Body of pancreas (tissue), 4 donors: ENCODE measurements around the gene MICAL2. TPM values are rescaled to one million over a fixed set of nuclear protein-coding genes. Genes with fewer than 3 reads are reported as not detected.

ENCODE experiments used
- ATAC-seq: fragments of 150-250 bp; one replicate; pipeline ENCODE4 v1.9.1; 2016
- DNase-seq, 4 donors: peaks; one replicate each; pipeline ENCODE4 v3.0.0-alpha.2; 2019
- H3K27ac ChIP-seq, 4 donors: fragments of 200-600 bp; sonication (generic); 1 replicate in 3 of 4; 2 replicates in 1 of 4; pipeline versions ENCODE4 v1.5.1 to v1.6.1; 2016 to 2019; ENCODE audit warnings: mild to moderate bottlenecking in 1 of 4, mixed read lengths in 1 of 4, moderate library complexity in 1 of 4
- H3K27me3 ChIP-seq, 2 donors: fragments of 200-600 bp; sonication (generic); one replicate each; pipeline ENCODE4 v1.6.0; 2016; ENCODE audit warnings: mild to moderate bottlenecking in 1 of 2
- H3K36me3 ChIP-seq, 2 donors: fragments of 200-600 bp; sonication (generic); replicated peaks in 1 of 2; 2 replicates each; pipeline ENCODE4 v1.5.1; 2016; ENCODE audit warnings: low read depth in 2 of 2; ENCODE audit not compliant: insufficient read depth in 1 of 2
- H3K4me1 ChIP-seq: fragments of 200-600 bp; sonication (generic); one replicate; pipeline ENCODE4 v1.6.0; 2016
- H3K4me3 ChIP-seq, 2 donors: fragments of 200-600 bp; sonication (generic); 1 replicate in 1 of 2; 2 replicates in 1 of 2; pipeline ENCODE4 v1.5.1; 2016 to 2019
- H3K9me3 ChIP-seq, 3 donors: fragments of 200-600 bp; sonication (generic); 1 replicate in 2 of 3; 2 replicates in 1 of 3; pipeline ENCODE4 v1.5.1; 2016
- CTCF ChIP-seq, 7 experiments: fragments of 450-650 bp in 4 of 7; fragments of 200-600 bp in 3 of 7; sonication (generic) in 3 of 7; IDR thresholded peaks; one replicate each; pipeline ENCODE4 v1.5.1; 2016 to 2019; ENCODE audit warnings: antibody characterized with exemption in 7 of 7
- POLR2A ChIP-seq, 3 donors: fragments of 450-650 bp; IDR thresholded peaks; one replicate each; pipeline ENCODE4 v1.6.1; 2016; ENCODE audit warnings: antibody characterized with exemption in 3 of 3, mild to moderate bottlenecking in 2 of 3
- WGBS, 2 donors: methylation state at CpG; one replicate each; pipeline ENCODE4 v1.1.5; 2017; 5-methylcytosine and 5-hydroxymethylcytosine counted together
- intact Hi-C: fragments of 100-400 bp; cut with DNase I; formaldehyde crosslinking; loops from one replicate; pipeline ENCODE4 v1.15.1; 2023
- total RNA-seq, 2 donors: library from RNA; depleted of rRNA; stranded (reverse); fragments of >200 nt; gene quantifications; one replicate each; pipeline ENCODE4 v1.1.0, GENCODE V29; 2016

Gene MICAL2
- total RNA-seq, 2 donors from 2014 or later: 16.6 to 24.4 TPM

- peaks cover 8% of the 10 kb centered on the region for H3K4me1 ChIP-seq
- no peak overlapping the region for H3K4me3 ChIP-seq
- intact Hi-C loops: loop anchor here (10.0 kb wide), 1 partner anchor 107 kb away; no protein-coding TSS in a partner anchor
- no peaks in the 10 kb centered on the region for H3K27me3 ChIP-seq
- no peak overlapping the region for H3K27ac ChIP-seq
- H3K9me3 ChIP-seq: no peaks in the 10 kb centered on the region
- no peak for DNase-seq
- WGBS, 2 donors: 77 to 89% methylated on average over 1 of the region's 1 CpG
- H3K36me3 ChIP-seq: no peaks in the 10 kb centered on the region
- no peak for ATAC-seq
- TF ChIP-seq CTCF (IDR thresholded peaks at IDR 0.05) (no peak), POLR2A (IDR thresholded peaks at IDR 0.05) (no peak)
These were observed 121.8 kb downstream of the MICAL2 start for GRCh38 chr11:12232160-12232559.

- WGBS, 2 donors: 60% methylated on average over 4 of the region's 4 CpGs
- H3K9me3 ChIP-seq: no peaks in the 10 kb centered on the region
- H3K27ac ChIP-seq: no peak overlapping the region
- intact Hi-C loops: loop anchor here (10.0 kb wide), 1 partner anchor 108 kb away; no protein-coding TSS in a partner anchor
- TF ChIP-seq POLR2A (IDR thresholded peaks at IDR 0.05): no peak
- no peak for TF ChIP-seq CTCF (IDR thresholded peaks at IDR 0.05)
- no peaks in the 10 kb centered on the region for H3K27me3 ChIP-seq
- DNase-seq: no peak
- peaks cover 8% of the 10 kb centered on the region for H3K4me1 ChIP-seq
- H3K4me3 ChIP-seq: no peak overlapping the region
- no peak for ATAC-seq
- no peaks in the 10 kb centered on the region for H3K36me3 ChIP-seq
These were observed 122.6 kb downstream of the MICAL2 start for GRCh38 chr11:12232817-12233601.

GRCh38 chr11:12233602-12233925, 123.2 kb downstream of the MICAL2 start:
- DNase-seq (no peak), ATAC-seq (no peak)
- 55 to 72% methylated on average over 1 of the region's 1 CpG for WGBS, 2 donors
- Histone ChIP-seq H3K9me3 (no peaks in the 10 kb centered on the region), H3K4me3 (no peak overlapping the region), H3K4me1 (peaks cover 8% of the 10 kb centered on the region), H3K27ac (no peak overlapping the region), H3K36me3 (no peaks in the 10 kb centered on the region), H3K27me3 (no peaks in the 10 kb centered on the region)
- intact Hi-C loops: loop anchor here (10.0 kb wide), 1 partner anchor 109 kb away; no protein-coding TSS in a partner anchor
- TF ChIP-seq POLR2A (IDR thresholded peaks at IDR 0.05) (no peak), CTCF (IDR thresholded peaks at IDR 0.05) (no peak)

GRCh38 chr11:12234221-12234620, 123.8 kb downstream of the MICAL2 start:
- ATAC-seq (no peak), DNase-seq (no peak)
- Histone ChIP-seq H3K9me3 (no peaks in the 10 kb centered on the region), H3K4me1 (peaks cover 12% of the 10 kb centered on the region), H3K27me3 (no peaks in the 10 kb centered on the region), H3K27ac (no peak overlapping the region), H3K36me3 (no peaks in the 10 kb centered on the region), H3K4me3 (no peak overlapping the region)
- intact Hi-C loops: loop anchor here (10.0 kb wide), 1 partner anchor 109 kb away; no protein-coding TSS in a partner anchor
- 7 to 14% methylated on average over 1 of the region's 1 CpG for WGBS, 2 donors
- no peak for TF ChIP-seq CTCF (IDR thresholded peaks at IDR 0.05)
- TF ChIP-seq POLR2A (IDR thresholded peaks at IDR 0.05): no peak

- DNase-seq (no peak), ATAC-seq (no peak)
- WGBS, 2 donors: 94 to 98% methylated on average over 5 to 6 of the region's 6 CpGs
- no peaks in the 10 kb centered on the region for H3K9me3 ChIP-seq
- no peaks in the 10 kb centered on the region for H3K36me3 ChIP-seq
- no peaks in the 10 kb centered on the region for H3K27me3 ChIP-seq
- intact Hi-C loops: loop anchor here (10.0 kb wide), 1 partner anchor 110 kb away; no protein-coding TSS in a partner anchor
- no peak overlapping the region for H3K27ac ChIP-seq
- no peak for TF ChIP-seq POLR2A (IDR thresholded peaks at IDR 0.05)
- TF ChIP-seq CTCF (IDR thresholded peaks at IDR 0.05): no peak
- H3K4me3 ChIP-seq: no peak overlapping the region
- peaks cover 20% of the 10 kb centered on the region for H3K4me1 ChIP-seq
These were observed 124.7 kb downstream of the MICAL2 start for GRCh38 chr11:12235080-12235479.
